ENCODE results near the gene PAF1.

GRCh38 chr19:39415111-39416046 is 24.5 kb upstream of the PAF1 start:
- TF ChIP-seq EZH2 (IDR thresholded peaks at IDR 0.05; ENCODE audit: low read length) (no peak), CTCF (optimal IDR thresholded peaks at IDR 0.05 in 1 of 3, IDR thresholded peaks at IDR 0.05 in 1 of 3, conservative IDR thresholded peaks at IDR 0.05 in 1 of 3; ENCODE audit: extremely low read depth in 1 of 3, insufficient read depth in 2 of 3, low read length in 3 of 3) (no peak)

Data from keratinocyte (primary cell).